Astrocyte (in vitro differentiated cells and primary cell): ENCODE measurements around the gene HYPK.

Experiments
- EZH2 ChIP-seq: IDR thresholded peaks from 2 replicates; pipeline ENCODE4 v1.6.1; 2012; ENCODE audit warnings: mild to moderate bottlenecking, low read length, inconsistent platforms; ENCODE audit not compliant: insufficient read depth
- TF ChIP-seq, protein P1 (sequence below): IDR thresholded peaks from 2 replicates; pipeline ENCODE4 v1.5.1; 2011; ENCODE audit warnings: low read depth, mild to moderate bottlenecking, inconsistent platforms, low read length, moderate library complexity; ENCODE audit not compliant: insufficient read depth

DNA sequence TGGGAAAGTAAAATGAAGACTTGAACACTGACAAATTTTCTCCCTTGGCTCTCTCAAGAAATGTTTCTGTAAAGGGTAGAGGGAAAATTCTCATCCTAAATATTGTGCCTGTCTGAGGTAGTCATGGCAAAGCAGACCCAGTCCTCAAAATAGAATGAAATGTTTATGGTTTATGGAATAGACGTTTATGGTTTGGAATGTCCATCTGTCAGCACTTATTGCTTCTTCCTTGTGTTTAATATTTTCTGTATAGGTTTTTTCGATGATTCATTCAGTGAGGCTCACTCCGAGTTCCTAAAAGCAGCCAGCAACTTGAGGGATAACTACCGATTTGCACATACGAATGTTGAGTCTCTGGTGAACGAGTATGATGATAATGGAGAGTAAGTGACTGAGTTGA is 37.6 kb upstream of the HYPK start:
- TF ChIP-seq, protein P1, sequence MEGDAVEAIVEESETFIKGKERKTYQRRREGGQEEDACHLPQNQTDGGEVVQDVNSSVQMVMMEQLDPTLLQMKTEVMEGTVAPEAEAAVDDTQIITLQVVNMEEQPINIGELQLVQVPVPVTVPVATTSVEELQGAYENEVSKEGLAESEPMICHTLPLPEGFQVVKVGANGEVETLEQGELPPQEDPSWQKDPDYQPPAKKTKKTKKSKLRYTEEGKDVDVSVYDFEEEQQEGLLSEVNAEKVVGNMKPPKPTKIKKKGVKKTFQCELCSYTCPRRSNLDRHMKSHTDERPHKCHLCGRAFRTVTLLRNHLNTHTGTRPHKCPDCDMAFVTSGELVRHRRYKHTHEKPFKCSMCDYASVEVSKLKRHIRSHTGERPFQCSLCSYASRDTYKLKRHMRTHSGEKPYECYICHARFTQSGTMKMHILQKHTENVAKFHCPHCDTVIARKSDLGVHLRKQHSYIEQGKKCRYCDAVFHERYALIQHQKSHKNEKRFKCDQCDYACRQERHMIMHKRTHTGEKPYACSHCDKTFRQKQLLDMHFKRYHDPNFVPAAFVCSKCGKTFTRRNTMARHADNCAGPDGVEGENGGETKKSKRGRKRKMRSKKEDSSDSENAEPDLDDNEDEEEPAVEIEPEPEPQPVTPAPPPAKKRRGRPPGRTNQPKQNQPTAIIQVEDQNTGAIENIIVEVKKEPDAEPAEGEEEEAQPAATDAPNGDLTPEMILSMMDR = no peak
- no peak for TF ChIP-seq EZH2
